ENCODE measurements around the gene ASMTL. TPM values are rescaled to one million over a fixed set of nuclear protein-coding genes. Genes with fewer than 3 reads are reported as not detected.

The ASMTL gene
- total and polyA plus RNA-seq, 2 of the 13 experiments (the other 11 are each of a cell fraction or from before 2014, with no cell fraction given) = 5.6 to 16.3 TPM

DNA sequence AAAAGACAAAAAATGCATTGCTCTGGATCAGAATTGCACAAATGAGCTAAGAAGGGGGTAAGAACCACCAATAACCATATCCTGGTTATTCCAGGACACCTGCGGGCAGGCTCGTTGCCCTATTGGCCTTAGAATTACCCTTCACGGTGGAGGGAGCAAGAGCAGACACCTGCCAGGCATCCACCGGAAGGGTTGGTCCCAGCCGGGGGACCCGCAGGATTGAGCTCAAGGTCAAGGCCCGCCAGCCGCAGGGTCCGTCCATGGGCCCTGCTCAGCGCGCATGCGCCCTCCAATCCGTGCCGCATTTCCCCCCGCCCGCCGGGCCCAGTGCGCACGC is 61.4 kb downstream of the ASMTL start:
- Histone ChIP-seq H3K36me3 (replicated peaks in 1 of 2; ENCODE audit: control insufficient read depth in 1 of 2, insufficient read depth in 2 of 2, low read length in 2 of 2) (peaks cover 25 to 51% of the 10 kb centered on the region in 2 experiments), H2AFZ (ENCODE audit: low read length) (no peak overlapping the region), H3K27ac (ENCODE audit: extremely low read length, insufficient read depth, low read length) (peak overlapping the region; percentile 99), H3K4me1 (ENCODE audit: insufficient read depth, low read length) (peaks cover 50% of the 10 kb centered on the region), H3K4me3 (replicated peaks in 1 of 3; ENCODE audit: insufficient read depth in 1 of 3, low read depth in 2 of 3, low read length in 3 of 3) (peak overlapping the region; percentile 94 to 100 (median 96)), H3K9ac (ENCODE audit: insufficient read depth, low read depth, low read length) (peak overlapping the region; percentile 99), H3K27me3 (ENCODE audit: control insufficient read depth in 1 of 2, insufficient read depth in 2 of 2, low read length in 2 of 2) (no peaks in the 10 kb centered on the region; a peak in 1 of 5 replicates), H3K79me2 (ENCODE audit: insufficient read depth, low read length) (peaks cover 49% of the 10 kb centered on the region), H4K20me1 (ENCODE audit: insufficient read depth, low read length) (peaks cover 62% of the 10 kb centered on the region), H3K4me2 (ENCODE audit: low read depth, low read length) (peak overlapping the region; percentile 100), H3K9me3 (ENCODE audit: low read length) (no peaks in the 10 kb centered on the region)
- in situ Hi-C loops (cut with HindIII; ENCODE audit: extremely low pct_ligation_motif_present, low pct_unique_long_range_greater_than_20kb) = no loop called here
- ATAC-seq = peak; percentile 60
- peak; percentile 86 for FAIRE-seq
- intact Hi-C loops (cut with micrococcal nuclease; ENCODE audit: unreplicated experiment) = loop anchor here (5.0 kb wide), 1 partner anchor 61 kb away; the partner anchor contains the start of gene ASMTL
- 0% methylated on average over 2 of the region's 19 CpGs for WGBS (ENCODE audit: low lambda C conversion rate)
- ChIA-PET POLR2A (no interaction called here), CTCF (ENCODE audit: low intra/inter-chr PET ratio, low total read pairs) (no interaction called here)
- no TSS peak for BruUV-seq (replicated peaks)
- peak; percentile 79 for DNase-seq (ENCODE audit: low spot score)
- TF ChIP-seq ZNF75D (CRISPR knock-in tag; IDR thresholded peaks at IDR 0.05; ENCODE audit: borderline replicate concordance) (no peak), PHF8 (CRISPR knock-in tag; IDR thresholded peaks at IDR 0.05) (no peak), ZNF709 (CRISPR knock-in tag; IDR thresholded peaks at IDR 0.05) (no peak), SP140L (CRISPR knock-in tag; IDR thresholded peaks at IDR 0.05; ENCODE audit: borderline replicate concordance) (no peak), ELF3 (CRISPR knock-in tag; IDR thresholded peaks at IDR 0.05) (no peak), CEBPG (CRISPR knock-in tag; IDR thresholded peaks at IDR 0.05) (no peak), ZNF724P (CRISPR knock-in tag; IDR thresholded peaks at IDR 0.05; ENCODE audit: borderline replicate concordance) (no peak), ZNF572 (CRISPR knock-in tag; IDR thresholded peaks at IDR 0.05) (no peak), CHCHD3 (CRISPR knock-in tag; IDR thresholded peaks at IDR 0.05) (no peak), FOXM1 (CRISPR knock-in tag; IDR thresholded peaks at IDR 0.05) (no peak), ZBTB8A (CRISPR knock-in tag; IDR thresholded peaks at IDR 0.05; ENCODE audit: borderline replicate concordance, low read depth) (no peak), FOXA1 (IDR thresholded peaks at IDR 0.05) (no peak), FOXA1 (CRISPR knock-in tag; IDR thresholded peaks at IDR 0.05) (no peak), ZFAT (CRISPR knock-in tag; conservative IDR thresholded peaks at IDR 0.05) (no peak), MXI1 (IDR thresholded peaks at IDR 0.05; ENCODE audit: borderline replicate concordance, low read depth, low read length) (peak; percentile 80; the same call in 1 of the 3 replicates), ZNF501 (CRISPR knock-in tag; IDR thresholded peaks at IDR 0.05) (no peak)
- TF ChIP-seq, protein P1, sequence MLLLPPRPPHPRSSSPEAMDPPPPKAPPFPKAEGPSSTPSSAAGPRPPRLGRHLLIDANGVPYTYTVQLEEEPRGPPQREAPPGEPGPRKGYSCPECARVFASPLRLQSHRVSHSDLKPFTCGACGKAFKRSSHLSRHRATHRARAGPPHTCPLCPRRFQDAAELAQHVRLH (CRISPR knock-in tag; IDR thresholded peaks at IDR 0.05; ENCODE audit: borderline replicate concordance, low read depth) = no peak
- TF ChIP-seq, protein P2, sequence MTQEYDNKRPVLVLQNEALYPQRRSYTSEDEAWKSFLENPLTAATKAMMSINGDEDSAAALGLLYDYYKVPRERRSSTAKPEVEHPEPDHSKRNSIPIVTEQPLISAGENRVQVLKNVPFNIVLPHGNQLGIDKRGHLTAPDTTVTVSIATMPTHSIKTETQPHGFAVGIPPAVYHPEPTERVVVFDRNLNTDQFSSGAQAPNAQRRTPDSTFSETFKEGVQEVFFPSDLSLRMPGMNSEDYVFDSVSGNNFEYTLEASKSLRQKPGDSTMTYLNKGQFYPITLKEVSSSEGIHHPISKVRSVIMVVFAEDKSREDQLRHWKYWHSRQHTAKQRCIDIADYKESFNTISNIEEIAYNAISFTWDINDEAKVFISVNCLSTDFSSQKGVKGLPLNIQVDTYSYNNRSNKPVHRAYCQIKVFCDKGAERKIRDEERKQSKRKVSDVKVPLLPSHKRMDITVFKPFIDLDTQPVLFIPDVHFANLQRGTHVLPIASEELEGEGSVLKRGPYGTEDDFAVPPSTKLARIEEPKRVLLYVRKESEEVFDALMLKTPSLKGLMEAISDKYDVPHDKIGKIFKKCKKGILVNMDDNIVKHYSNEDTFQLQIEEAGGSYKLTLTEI (CRISPR knock-in tag; conservative IDR thresholded peaks at IDR 0.05) = no peak
- TF ChIP-seq, protein P3, sequence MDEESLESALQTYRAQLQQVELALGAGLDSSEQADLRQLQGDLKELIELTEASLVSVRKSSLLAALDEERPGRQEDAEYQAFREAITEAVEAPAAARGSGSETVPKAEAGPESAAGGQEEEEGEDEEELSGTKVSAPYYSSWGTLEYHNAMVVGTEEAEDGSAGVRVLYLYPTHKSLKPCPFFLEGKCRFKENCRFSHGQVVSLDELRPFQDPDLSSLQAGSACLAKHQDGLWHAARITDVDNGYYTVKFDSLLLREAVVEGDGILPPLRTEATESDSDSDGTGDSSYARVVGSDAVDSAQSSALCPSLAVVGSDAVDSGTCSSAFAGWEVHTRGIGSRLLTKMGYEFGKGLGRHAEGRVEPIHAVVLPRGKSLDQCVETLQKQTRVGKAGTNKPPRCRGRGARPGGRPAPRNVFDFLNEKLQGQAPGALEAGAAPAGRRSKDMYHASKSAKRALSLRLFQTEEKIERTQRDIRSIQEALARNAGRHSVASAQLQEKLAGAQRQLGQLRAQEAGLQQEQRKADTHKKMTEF (CRISPR knock-in tag; IDR thresholded peaks at IDR 0.05) = no peak
- TF ChIP-seq, protein P4, sequence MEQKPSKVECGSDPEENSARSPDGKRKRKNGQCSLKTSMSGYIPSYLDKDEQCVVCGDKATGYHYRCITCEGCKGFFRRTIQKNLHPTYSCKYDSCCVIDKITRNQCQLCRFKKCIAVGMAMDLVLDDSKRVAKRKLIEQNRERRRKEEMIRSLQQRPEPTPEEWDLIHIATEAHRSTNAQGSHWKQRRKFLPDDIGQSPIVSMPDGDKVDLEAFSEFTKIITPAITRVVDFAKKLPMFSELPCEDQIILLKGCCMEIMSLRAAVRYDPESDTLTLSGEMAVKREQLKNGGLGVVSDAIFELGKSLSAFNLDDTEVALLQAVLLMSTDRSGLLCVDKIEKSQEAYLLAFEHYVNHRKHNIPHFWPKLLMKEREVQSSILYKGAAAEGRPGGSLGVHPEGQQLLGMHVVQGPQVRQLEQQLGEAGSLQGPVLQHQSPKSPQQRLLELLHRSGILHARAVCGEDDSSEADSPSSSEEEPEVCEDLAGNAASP (CRISPR knock-in tag; IDR thresholded peaks at IDR 0.05; ENCODE audit: borderline replicate concordance) = peak; percentile 33; the same call in 1 of the 2 replicates
- TF ChIP-seq, protein P5, sequence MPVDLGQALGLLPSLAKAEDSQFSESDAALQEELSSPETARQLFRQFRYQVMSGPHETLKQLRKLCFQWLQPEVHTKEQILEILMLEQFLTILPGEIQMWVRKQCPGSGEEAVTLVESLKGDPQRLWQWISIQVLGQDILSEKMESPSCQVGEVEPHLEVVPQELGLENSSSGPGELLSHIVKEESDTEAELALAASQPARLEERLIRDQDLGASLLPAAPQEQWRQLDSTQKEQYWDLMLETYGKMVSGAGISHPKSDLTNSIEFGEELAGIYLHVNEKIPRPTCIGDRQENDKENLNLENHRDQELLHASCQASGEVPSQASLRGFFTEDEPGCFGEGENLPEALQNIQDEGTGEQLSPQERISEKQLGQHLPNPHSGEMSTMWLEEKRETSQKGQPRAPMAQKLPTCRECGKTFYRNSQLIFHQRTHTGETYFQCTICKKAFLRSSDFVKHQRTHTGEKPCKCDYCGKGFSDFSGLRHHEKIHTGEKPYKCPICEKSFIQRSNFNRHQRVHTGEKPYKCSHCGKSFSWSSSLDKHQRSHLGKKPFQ (CRISPR knock-in tag; IDR thresholded peaks at IDR 0.05; ENCODE audit: insufficient replicate concordance) = peak; percentile 39
